Left hindlimb (tissue), 1 donor: Measurements from ENCODE around the gene RGS16.

Source experiments
- DNase-seq: peaks from one replicate; pipeline ENCODE4 v3.0.0-alpha.2; 2018

The RGS16 gene

GRCh38 chr1:182629080-182629479 is 24.9 kb upstream of the RGS16 start:
- DNase-seq, result no peak

- no peak for DNase-seq
Observed at GRCh38 chr1:182628657-182629056, 24.5 kb upstream of the RGS16 start.

DNA sequence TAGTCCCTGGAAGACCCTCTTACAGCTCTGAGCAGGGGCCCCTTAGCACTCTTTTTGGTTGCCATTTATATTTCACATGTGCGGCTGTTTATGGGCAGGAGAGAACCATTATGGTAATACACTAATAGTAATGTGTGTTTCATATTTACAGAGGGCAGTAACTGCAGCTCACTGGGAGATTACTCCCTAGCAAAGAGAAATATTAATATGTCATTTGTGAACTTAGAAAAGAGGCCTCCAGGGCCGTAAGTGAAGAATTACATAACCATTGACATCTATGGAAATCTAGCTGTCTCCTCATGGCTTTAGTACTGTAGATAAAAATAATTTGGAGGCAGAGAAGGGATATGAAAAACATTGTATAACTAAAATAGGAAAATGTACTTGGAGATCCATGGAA is 23.4 kb upstream of the RGS16 start:
- DNase-seq, result no peak

- no peak for DNase-seq
Observed at GRCh38 chr1:182626527-182626926, 22.3 kb upstream of the RGS16 start.

DNA sequence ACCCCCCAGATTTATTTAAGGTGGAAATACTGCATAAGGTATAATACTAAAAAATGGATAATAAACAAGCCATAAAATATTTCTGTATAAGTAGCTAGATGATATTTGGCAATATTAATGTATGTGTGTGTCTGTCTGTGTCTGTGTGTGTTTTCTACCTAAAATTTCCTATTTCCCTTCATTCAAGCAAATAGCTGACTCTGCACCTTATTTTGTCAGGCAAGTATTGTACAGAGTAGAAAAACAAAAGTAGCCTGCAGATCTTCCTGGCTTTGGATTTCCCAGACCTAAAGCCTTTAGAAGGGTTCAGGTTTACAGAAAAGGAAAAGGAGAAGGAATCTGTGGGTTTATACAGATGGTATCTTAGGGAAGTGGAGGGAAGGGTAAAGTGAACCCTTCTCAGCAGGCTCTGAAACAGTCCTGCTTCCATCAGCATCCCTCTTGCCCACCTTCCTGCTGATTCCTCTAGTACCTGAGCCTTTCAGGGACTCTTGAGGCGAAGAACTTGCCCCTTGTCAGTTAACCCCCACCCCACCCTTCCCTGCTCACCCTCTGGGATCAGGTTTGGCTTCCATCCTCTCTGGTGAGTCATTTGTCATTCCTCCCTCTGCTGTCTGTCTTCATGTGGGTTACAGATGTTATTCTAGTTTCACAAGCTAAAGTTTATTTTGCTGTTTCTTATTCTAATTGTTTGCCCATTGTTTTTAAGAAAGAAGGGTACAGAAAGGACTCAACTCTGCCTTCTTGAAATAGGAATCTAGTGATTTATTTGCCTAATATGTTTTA is 21.7 kb upstream of the RGS16 start:
- no peak for DNase-seq

- DNase-seq, result no peak
Observed at GRCh38 chr1:182625024-182625423, 20.8 kb upstream of the RGS16 start.

DNA sequence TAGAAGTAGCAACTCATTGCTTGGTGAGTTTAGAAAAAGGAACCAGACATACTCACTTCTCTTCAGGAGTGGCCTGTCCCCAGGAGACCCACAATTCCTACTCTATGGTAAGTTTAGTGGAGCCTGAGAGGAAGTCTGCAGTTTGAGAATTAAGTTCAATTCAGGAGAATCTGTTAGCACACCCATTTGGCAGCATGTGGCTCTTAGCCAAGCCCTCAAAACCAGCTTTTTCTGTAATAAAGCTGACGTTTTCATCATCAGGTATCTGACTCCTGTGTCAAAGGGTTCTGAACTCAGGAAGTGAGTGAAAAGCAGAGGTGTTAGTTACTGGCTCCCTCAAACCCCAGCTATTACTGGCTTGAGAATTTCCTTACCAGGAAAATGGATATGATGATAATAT is 20.4 kb upstream of the RGS16 start:
- no peak for DNase-seq

GRCh38 chr1:182622901-182623528 is 18.8 kb upstream of the RGS16 start:
- DNase-seq, result peak; percentile 78

DNA sequence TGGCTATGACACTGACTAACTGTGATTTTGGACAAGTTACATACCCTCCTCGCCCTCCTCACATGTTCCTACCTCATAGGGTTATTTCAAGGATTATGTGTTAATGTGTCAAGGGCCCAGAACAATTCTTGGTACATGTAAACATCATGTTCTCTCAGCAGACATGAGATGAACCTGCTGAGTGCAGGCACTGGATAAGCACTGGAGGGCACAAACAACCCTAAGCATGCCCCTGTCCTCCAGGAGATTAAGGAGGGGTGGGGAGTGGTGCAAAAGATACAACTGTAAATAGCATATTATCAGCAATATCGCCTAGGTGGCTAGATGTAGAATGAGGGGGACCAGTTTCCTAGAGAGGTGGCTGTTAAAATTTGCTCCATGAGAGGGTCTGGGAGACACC is 17.7 kb upstream of the RGS16 start:
- DNase-seq, result no peak

GRCh38 chr1:182620924-182621585 is 16.9 kb upstream of the RGS16 start:
- no peak for DNase-seq

DNA sequence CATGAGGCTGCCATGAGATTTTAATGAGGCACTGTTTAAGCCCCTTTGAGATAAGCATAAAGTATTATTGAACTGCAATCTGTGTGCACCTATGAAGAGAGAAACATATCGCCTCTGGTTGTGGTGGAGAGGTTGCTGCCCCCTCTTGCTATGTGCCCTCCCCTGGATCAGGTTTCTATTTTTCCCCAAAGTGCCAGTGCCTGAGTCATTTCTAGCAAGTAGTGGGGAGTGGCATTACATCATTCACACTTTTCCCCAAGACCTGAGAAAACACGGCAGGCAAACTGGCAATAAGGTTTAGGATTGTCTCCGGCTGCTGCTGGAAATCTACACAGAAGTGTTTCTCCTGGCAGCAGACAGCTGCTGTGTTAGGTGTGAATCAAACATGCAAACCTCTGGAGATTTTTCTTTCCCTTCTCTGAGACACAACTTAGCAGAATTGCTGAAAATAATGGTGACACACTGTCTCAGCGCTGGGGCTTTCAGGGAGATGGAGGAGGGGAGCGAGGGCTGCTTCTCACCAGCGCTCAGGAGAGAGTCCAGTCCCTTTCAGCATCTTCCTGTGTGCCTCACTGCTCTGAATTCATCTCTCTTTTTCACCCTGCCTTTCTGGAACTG is 13.7 kb upstream of the RGS16 start:
- DNase-seq, result peak; percentile 59

DNA sequence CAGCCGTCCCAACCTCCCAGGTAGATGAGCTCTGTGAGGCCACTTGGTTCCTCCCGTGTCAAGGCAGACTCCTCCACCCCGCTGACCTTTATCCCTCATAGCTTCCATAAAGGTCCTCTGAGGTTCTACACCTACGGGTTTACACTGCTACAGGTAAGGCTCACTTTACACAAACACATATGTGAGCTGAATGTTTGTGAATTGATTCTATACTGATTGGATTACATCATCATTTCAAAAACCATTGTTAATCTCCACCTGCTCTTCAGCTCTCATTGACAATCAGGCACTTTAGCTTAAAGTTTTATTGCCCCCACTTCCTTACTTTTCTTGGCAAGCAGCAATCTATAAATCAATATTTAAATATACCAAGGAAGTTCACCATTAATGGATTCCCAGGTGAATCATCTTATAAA is 12.8 kb upstream of the RGS16 start:
- no peak for DNase-seq

- DNase-seq, result peak; percentile 83
Observed at GRCh38 chr1:182616130-182617013, 12.2 kb upstream of the RGS16 start.

- DNase-seq, result peak; percentile 85
Observed at GRCh38 chr1:182615468-182616129, 11.4 kb upstream of the RGS16 start.

DNA sequence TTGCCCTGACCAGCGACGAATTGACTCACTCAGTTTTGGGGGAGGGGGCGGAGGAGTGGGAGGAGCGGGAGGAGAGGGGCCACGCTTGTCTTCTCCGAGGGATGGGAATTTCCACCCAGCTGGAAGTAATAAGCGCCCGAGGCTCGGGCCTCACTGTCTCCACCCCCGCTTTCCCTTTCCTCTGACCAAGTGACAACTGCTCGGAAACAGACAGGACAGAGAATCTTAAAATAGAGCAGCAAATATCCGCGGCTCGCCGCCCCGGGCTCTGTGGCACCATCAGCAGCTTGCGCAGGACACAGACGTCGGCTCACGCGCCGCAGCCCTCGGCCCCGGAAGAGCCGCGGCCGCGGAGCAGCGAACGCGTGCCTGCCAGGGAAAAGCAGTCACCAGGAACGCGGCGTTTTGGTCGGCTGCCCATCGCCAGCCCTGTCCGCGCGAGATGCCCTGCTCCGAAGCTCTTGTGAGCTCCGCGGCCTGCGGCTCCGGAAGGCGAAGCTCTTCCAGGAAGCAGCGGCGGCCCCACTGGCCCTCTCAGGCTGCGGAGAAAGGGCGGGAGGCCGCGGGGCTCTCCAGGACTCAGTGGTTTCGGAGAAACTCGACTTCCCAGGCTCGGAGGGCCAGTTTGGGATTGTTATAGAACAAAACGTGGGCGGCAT is 10.7 kb upstream of the RGS16 start:
- peak; percentile 94 for DNase-seq

GRCh38 chr1:182611787-182612186 is 7.6 kb upstream of the RGS16 start:
- no peak for DNase-seq

DNA sequence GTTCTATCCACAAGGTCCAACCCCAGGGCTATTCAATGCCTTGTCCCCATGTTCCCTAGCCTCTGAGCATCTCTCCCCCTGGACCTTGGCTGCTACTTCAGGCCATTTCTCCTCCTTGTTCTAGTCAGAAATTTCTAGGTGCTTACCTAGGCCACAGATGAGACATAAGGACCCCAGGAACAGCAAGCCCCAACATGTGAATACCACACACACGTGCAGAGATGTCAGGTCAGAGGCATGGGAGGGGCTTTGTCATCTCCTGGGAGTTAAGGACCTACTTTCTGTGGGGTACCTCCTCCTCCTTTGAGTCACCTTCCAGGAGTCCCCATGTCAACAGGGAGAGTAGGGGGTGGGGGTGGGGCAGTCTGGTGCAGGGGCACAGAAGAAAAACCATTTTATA is 7.1 kb upstream of the RGS16 start:
- DNase-seq, result no peak

DNA sequence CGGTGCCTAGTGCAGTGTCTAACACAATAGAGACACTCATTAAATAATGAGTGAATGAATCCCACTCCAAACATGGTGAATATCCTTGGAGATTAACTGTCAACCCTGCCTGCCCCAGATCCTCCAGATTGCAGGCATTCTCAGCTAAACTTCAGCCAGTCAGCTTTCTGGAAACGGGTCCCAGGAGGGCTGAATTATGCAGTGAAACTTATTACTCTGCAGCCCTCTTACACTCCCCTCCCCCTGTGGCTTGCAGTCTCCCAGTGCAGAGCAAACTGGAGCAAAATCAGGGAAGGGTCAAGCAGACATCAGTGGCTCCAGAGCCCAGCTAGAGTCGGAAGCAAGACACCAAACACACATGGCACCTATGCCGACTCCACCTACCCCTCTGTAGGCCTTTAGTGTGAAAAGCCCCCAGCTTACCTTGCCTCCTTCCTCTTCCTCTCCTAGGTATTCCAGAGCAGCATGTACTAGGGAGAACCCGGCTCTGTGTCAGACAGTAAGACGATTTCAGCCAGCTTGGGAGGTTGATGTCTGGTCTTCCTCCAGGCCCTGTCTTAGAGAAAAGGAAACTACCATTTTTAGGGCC is 6.5 kb upstream of the RGS16 start:
- DNase-seq, result no peak

GRCh38 chr1:182608845-182609610 is 4.8 kb upstream of the RGS16 start:
- DNase-seq, result no peak

GRCh38 chr1:182608236-182608635 is 4.0 kb upstream of the RGS16 start:
- no peak for DNase-seq
